Stomach (tissue), 19 donors: Measurements from ENCODE around the gene CRYZ. TPM values are rescaled to one million over a fixed set of nuclear protein-coding genes. Genes with fewer than 3 reads are reported as not detected.

Source experiments
- DNase-seq, 2 donors: peaks; one replicate each; pipeline versions ENCODE4 v3.0.0 to v3.0.0-alpha.2; 2013 to 2019
- H3K27ac ChIP-seq, 5 donors: fragments of 200-600 bp in 4 of 5; sonication (generic) in 4 of 5; one replicate each; pipeline ENCODE4 v1.5.1; 2013 to 2019; ENCODE audit warnings: mild to moderate bottlenecking in 1 of 5, moderate library complexity in 1 of 5
- H3K27me3 ChIP-seq, 3 donors: fragments of 200-600 bp; sonication (generic); one replicate each; pipeline ENCODE4 v1.5.1; 2017 to 2019; ENCODE audit warnings: mixed run types in 1 of 3
- H3K36me3 ChIP-seq, 4 donors: fragments of 200-600 bp; sonication (generic); 1 replicate in 3 of 4; 2 replicates in 1 of 4; pipeline ENCODE4 v1.5.1; 2016 to 2019
- H3K4me1 ChIP-seq, 4 donors: fragments of 200-600 bp; sonication (generic); one replicate each; pipeline ENCODE4 v1.5.1; 2016 to 2019
- H3K4me3 ChIP-seq, 4 donors: fragments of 200-600 bp; sonication (generic) in 3 of 4; one replicate each; pipeline ENCODE4 v1.5.1; 2016 to 2019; ENCODE audit warnings: mild to moderate bottlenecking in 1 of 4
- H3K9me3 ChIP-seq, 4 donors: fragments of 200-600 bp; sonication (generic); one replicate each; pipeline ENCODE4 v1.5.1; 2016 to 2019
- EP300 ChIP-seq: sonication (generic); formaldehyde crosslinking; IDR thresholded peaks from one replicate; pipeline ENCODE4 v1.6.1; 2017; ENCODE audit warnings: antibody characterized with exemption
- POLR2A ChIP-seq, 4 donors: fragments of 450-650 bp; IDR thresholded peaks; one replicate each; pipeline ENCODE4 v1.6.1; 2016; ENCODE audit warnings: antibody characterized with exemption in 4 of 4, control low read depth in 2 of 4, mild to moderate bottlenecking in 1 of 4, moderate library complexity in 1 of 4
- POLR2AphosphoS5 ChIP-seq, 3 donors: sonication (generic); formaldehyde crosslinking; IDR thresholded peaks; one replicate each; pipeline ENCODE4 v1.6.1; 2016; ENCODE audit warnings: antibody characterized with exemption in 3 of 3
- WGBS, 5 donors: extraction: QIAGEN DNeasy Blood & Tissue Kit in 3 of 5; methylation state at CpG; one replicate each; pipeline versions ENCODE4 v1.1.5 to v1.1.7; 2013 to 2018; 5-methylcytosine and 5-hydroxymethylcytosine counted together
- intact Hi-C: fragments of 100-400 bp; cut with DNase I; formaldehyde crosslinking; loops from one replicate; pipeline ENCODE4 v1.15.1; 2023; ENCODE audit warnings: low total_unique reads
- long read RNA-seq, 10 donors: transcript quantifications; one replicate each; lab custom pipeline, GENCODE V29; 2026
- polyA plus RNA-seq, 3 donors: library from polyadenylated mRNA; stranded (reverse); fragments of 200-250 nt; gene quantifications; one replicate each; pipeline ENCODE4 v1.2.3, GENCODE V29; 2013
- total RNA-seq, 5 donors: library from RNA; depleted of rRNA; stranded (reverse); fragments of >200 nt; gene quantifications; one replicate each; pipeline versions ENCODE4 v1.1.0 to v1.2.3, GENCODE V29; 2014 to 2016
- TF ChIP-seq, protein P1 (sequence below), 7 experiments: fragments of 450-650 bp in 4 of 7; fragments of 200-600 bp in 3 of 7; sonication (generic) in 3 of 7; IDR thresholded peaks; one replicate each; pipeline ENCODE4 v1.5.1; 2016 to 2019; ENCODE audit warnings: antibody characterized with exemption in 7 of 7, control low read depth in 2 of 7, mild to moderate bottlenecking in 1 of 7
- donor health status: healthy with polysubstance abuse.
- donor health status: Bipolar disorder and iron deficiency.
- donor health status: healthy.

The CRYZ gene, protein sequence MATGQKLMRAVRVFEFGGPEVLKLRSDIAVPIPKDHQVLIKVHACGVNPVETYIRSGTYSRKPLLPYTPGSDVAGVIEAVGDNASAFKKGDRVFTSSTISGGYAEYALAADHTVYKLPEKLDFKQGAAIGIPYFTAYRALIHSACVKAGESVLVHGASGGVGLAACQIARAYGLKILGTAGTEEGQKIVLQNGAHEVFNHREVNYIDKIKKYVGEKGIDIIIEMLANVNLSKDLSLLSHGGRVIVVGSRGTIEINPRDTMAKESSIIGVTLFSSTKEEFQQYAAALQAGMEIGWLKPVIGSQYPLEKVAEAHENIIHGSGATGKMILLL
- 10 to 100 TPM; 19.1 to 74.5 (median 58.6) TPM for total RNA-seq
- polyA plus RNA-seq, result 10 to 100 TPM; 14.2 to 43.7 (median 26.3) TPM
- long read RNA-seq, donor 1, transcript CRYZ-201 (9 exons, 1,888 nt), result major isoform, 5 of 17 reads
- long read RNA-seq, donor 1, partial matches to known transcripts, result 12 of 17 reads
- long read RNA-seq, donor 1, other reads (novel, unspliced or antisense), result 0 of 17 reads
- long read RNA-seq, donor 2, transcript CRYZ-207 (2 exons, 2,899 nt), result major isoform, 8 of 39 reads
- long read RNA-seq, donor 2, transcript CRYZ-201 (9 exons, 1,888 nt), result major isoform, 8 of 39 reads
- long read RNA-seq, donor 2, partial matches to known transcripts, result 22 of 39 reads
- long read RNA-seq, donor 2, other reads (novel, unspliced or antisense), result 0 of 39 reads
- long read RNA-seq, donor 3, transcript CRYZ-201 (9 exons, 1,888 nt), result major isoform, 8 of 17 reads
- long read RNA-seq, donor 3, partial matches to known transcripts, result 6 of 17 reads
- long read RNA-seq, donor 3, other reads (novel, unspliced or antisense), result 0 of 17 reads
- long read RNA-seq, donor 4, result 0 reads
- long read RNA-seq, donor 5, transcript CRYZ-201 (9 exons, 1,888 nt), result major isoform, 16 of 19 reads
- long read RNA-seq, donor 5, partial matches to known transcripts, result 0 of 19 reads
- long read RNA-seq, donor 5, other reads (novel, unspliced or antisense), result 0 of 19 reads
- long read RNA-seq, donor 6, result 0 reads
- long read RNA-seq, donor 7, transcript CRYZ-201 (9 exons, 1,888 nt), result major isoform, 9 of 48 reads
- long read RNA-seq, donor 7, partial matches to known transcripts, result 8 of 48 reads
- long read RNA-seq, donor 7, other reads (novel, unspliced or antisense), result 29 of 48 reads
- long read RNA-seq, donor 8, transcript CRYZ-201 (9 exons, 1,888 nt), result major isoform, 16 of 62 reads
- long read RNA-seq, donor 8, partial matches to known transcripts, result 18 of 62 reads
- long read RNA-seq, donor 8, other reads (novel, unspliced or antisense), result 24 of 62 reads
- long read RNA-seq, donor 9, transcript CRYZ-201 (9 exons, 1,888 nt), result major isoform, 9 of 69 reads
- long read RNA-seq, donor 9, partial matches to known transcripts, result 42 of 69 reads
- long read RNA-seq, donor 9, other reads (novel, unspliced or antisense), result 13 of 69 reads
- long read RNA-seq, donor 10, transcript CRYZ-201 (9 exons, 1,888 nt), result major isoform, 7 of 8 reads
- long read RNA-seq, donor 10, partial matches to known transcripts, result 0 of 8 reads
- long read RNA-seq, donor 10, other reads (novel, unspliced or antisense), result 0 of 8 reads

DNA sequence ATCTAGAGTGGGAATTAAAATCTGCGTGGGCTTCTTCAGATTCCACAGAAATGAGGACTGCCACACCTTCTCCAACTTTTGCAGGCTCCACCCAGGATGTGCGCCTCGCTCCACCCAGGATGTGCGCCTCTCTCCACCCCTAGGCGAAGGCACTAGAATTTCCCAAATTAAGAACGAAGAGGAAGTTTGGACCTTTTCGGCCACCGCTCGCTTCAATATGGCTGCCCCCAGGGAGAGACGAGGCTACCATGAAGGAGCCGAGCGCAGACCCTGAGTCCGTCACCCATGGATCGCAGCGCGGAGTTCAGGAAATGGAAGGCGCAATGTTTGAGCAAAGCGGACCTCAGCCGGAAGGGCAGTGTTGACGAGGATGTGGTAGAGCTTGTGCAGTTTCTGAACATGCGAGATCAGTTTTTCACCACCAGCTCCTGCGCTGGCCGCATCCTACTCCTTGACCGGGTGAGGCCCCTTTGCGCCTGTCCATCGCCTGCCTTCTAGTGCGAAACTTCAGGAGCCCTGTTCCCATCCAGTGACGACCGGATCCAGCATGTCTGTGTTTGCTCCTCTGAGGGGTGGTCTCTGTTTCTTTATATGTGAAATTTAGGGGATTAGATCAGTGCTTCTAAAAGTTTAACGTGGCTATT lies at the start of gene CRYZ, which contains the start of gene TYW3:
TSS of gene CRYZ (minus strand) at position 91 of the 644 bp plus-strand sequence. CDS start 8,229 bp downstream, outside the sequence.
TSS of gene TYW3 (plus strand) at position 193 of the 644 bp plus-strand sequence. CDS start at position 286, 93 bp downstream.
- intact Hi-C loops, result no loop called here

DNA sequence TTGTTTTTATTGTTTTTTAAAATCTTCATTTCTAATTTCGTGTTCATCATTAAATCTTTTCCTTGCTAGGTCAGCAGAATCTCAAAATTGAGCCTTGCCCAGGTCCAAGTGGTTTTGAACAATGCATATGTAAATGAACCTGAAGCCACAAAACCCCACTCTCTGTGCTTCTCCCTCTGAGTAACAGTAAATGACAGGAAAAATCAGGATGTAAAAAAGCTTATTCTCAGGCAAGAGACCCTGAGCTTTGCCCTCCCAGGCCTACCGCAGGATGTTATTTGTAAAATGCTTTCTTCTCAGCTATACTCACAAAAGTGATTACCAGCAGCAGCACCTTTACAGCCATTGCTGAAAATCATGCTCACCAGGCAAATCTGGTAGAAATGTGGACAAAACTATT lies 47.7 kb upstream of the CRYZ start:
- H3K4me1 ChIP-seq, result no peaks in the 10 kb centered on the region
- H3K9me3 ChIP-seq, result no peaks in the 10 kb centered on the region
- no peak overlapping the region for H3K4me3 ChIP-seq
- intact Hi-C loops, result no loop called here
- no peak overlapping the region for H3K27ac ChIP-seq
- TF ChIP-seq POLR2A (IDR thresholded peaks at IDR 0.05) (no peak), POLR2AphosphoS5 (IDR thresholded peaks at IDR 0.05) (no peak), EP300 (no peak)
- TF ChIP-seq, protein P1, sequence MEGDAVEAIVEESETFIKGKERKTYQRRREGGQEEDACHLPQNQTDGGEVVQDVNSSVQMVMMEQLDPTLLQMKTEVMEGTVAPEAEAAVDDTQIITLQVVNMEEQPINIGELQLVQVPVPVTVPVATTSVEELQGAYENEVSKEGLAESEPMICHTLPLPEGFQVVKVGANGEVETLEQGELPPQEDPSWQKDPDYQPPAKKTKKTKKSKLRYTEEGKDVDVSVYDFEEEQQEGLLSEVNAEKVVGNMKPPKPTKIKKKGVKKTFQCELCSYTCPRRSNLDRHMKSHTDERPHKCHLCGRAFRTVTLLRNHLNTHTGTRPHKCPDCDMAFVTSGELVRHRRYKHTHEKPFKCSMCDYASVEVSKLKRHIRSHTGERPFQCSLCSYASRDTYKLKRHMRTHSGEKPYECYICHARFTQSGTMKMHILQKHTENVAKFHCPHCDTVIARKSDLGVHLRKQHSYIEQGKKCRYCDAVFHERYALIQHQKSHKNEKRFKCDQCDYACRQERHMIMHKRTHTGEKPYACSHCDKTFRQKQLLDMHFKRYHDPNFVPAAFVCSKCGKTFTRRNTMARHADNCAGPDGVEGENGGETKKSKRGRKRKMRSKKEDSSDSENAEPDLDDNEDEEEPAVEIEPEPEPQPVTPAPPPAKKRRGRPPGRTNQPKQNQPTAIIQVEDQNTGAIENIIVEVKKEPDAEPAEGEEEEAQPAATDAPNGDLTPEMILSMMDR (IDR thresholded peaks at IDR 0.05), result no peak
- no peaks in the 10 kb centered on the region for H3K36me3 ChIP-seq
- WGBS, 5 donors, result 34 to 49% (median 36%) methylated on average over 2 of the region's 2 CpGs
- DNase-seq, result no peak
- no peaks in the 10 kb centered on the region for H3K27me3 ChIP-seq

More for the DNA sequence above, at the start of gene CRYZ, which contains the start of gene TYW3:
- peak; percentile 86 to 97 for DNase-seq
- H3K4me3 ChIP-seq, result peak within 1 kb of the TSS; percentile 68 to 87 (median 70)
- H3K27ac ChIP-seq, result peak within 1 kb of the TSS; percentile 84 to 92 (median 89)
- H3K4me1 ChIP-seq, result peaks cover 23 to 56% (median 39%) of the 10 kb centered on the region in 4 donors
- 0 to 6% (median 1%) methylated on average over 30 of the region's 30 CpGs for WGBS, 5 donors
- H3K36me3 ChIP-seq, result peaks cover 0 to 17% (median 14%) of the 10 kb centered on the region in 4 donors
- no peaks in the 10 kb centered on the region for H3K9me3 ChIP-seq
- no peaks in the 10 kb centered on the region for H3K27me3 ChIP-seq
- no peak for TF ChIP-seq EP300
- TF ChIP-seq POLR2AphosphoS5 (IDR thresholded peaks at IDR 0.05), result peak; percentile 73 to 90 (median 74)
- TF ChIP-seq POLR2A (IDR thresholded peaks at IDR 0.05), result no peak
- TF ChIP-seq, protein P1 (IDR thresholded peaks at IDR 0.05), result peak in 1 of 7 experiments; percentile 45

DNA sequence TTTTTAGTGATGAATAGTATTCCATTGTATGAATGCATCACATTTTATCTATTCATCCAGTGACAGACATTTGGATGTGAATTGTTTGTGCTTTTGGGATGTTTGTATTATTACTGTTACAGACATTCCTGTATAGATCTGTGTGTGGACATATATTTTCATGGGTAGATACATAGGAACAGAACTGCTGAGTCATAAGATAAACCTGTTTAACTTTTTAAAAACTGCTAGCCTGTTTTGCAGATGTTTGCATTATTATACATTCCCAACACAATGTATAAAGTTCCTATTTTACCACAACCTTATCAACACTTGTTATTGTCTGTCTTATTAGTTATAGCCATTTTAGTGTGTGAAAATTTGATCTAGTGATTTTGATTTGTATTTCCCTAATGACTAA lies 46.9 kb upstream of the CRYZ start:
- Histone ChIP-seq H3K36me3 (no peaks in the 10 kb centered on the region), H3K4me3 (no peak overlapping the region), H3K27ac (no peak overlapping the region), H3K9me3 (no peaks in the 10 kb centered on the region), H3K27me3 (no peaks in the 10 kb centered on the region), H3K4me1 (no peaks in the 10 kb centered on the region)
- intact Hi-C loops, result no loop called here
- no peak for DNase-seq
- TF ChIP-seq POLR2A (IDR thresholded peaks at IDR 0.05), result no peak
- no peak for TF ChIP-seq POLR2AphosphoS5 (IDR thresholded peaks at IDR 0.05)
- TF ChIP-seq, protein P1 (IDR thresholded peaks at IDR 0.05), result no peak
- no peak for TF ChIP-seq EP300
